GM12878 (cell line): ENCODE measurements around the gene MUSTN1.

ENCODE experiments used
- CEBPB ChIP-seq, 2 experiments: fragments of 150-350 bp in 1 of 2; IDR thresholded peaks; 2 replicates each; pipeline ENCODE4 v1.6.1; 2012 to 2014; ENCODE audit warnings: low read depth in 2 of 2, low read length in 2 of 2, borderline replicate concordance in 1 of 2, inconsistent platforms in 1 of 2
- FOS ChIP-seq: IDR thresholded peaks from 3 replicates; pipeline ENCODE4 v1.6.1; 2011; ENCODE audit warnings: borderline replicate concordance; ENCODE audit not compliant: insufficient read length; ENCODE audit errors: extremely low read depth
- FOXM1 ChIP-seq: IDR thresholded peaks from 2 replicates; pipeline ENCODE4 v1.6.1; 2012; ENCODE audit warnings: low read depth, mild to moderate bottlenecking, inconsistent platforms, low read length, moderate library complexity
- POLR2AphosphoS5 ChIP-seq: IDR thresholded peaks from 2 replicates; pipeline ENCODE4 v1.6.1; 2011; ENCODE audit warnings: mild to moderate bottlenecking, low read length, inconsistent platforms
- RAD51 ChIP-seq: fragments of 450-650 bp; IDR thresholded peaks from 2 replicates; pipeline ENCODE4 v1.6.1; 2016; ENCODE audit warnings: moderate library complexity, mild to moderate bottlenecking, inconsistent platforms
- TCF12 ChIP-seq: IDR thresholded peaks from 2 replicates; pipeline ENCODE4 v1.6.1; 2011; ENCODE audit warnings: low read depth, mild to moderate bottlenecking, low read length
- TF ChIP-seq, protein P1 (sequence below), 3 experiments: IDR thresholded peaks in 2 of 3; conservative IDR thresholded peaks in 1 of 3; 2 replicates each; pipeline ENCODE4 v1.5.1; 2011; ENCODE audit warnings: low read depth in 3 of 3, low read length in 3 of 3, mild to moderate bottlenecking in 3 of 3, control low read depth in 2 of 3, moderate library complexity in 2 of 3, inconsistent platforms in 1 of 3, mixed read lengths in 1 of 3; ENCODE audit not compliant: control insufficient read depth in 2 of 3, insufficient read depth in 1 of 3; ENCODE audit errors: extremely low read depth in 1 of 3
- TF ChIP-seq, protein P2 (sequence below): IDR thresholded peaks from 2 replicates; pipeline ENCODE4 v1.6.1; 2012; ENCODE audit warnings: low read depth, low read length, improper control_type of control experiment
- TF ChIP-seq, protein P3 (sequence below): IDR thresholded peaks from 2 replicates; pipeline ENCODE4 v1.6.1; 2011; ENCODE audit warnings: low read depth, low read length, improper control_type of control experiment, borderline replicate concordance

DNA sequence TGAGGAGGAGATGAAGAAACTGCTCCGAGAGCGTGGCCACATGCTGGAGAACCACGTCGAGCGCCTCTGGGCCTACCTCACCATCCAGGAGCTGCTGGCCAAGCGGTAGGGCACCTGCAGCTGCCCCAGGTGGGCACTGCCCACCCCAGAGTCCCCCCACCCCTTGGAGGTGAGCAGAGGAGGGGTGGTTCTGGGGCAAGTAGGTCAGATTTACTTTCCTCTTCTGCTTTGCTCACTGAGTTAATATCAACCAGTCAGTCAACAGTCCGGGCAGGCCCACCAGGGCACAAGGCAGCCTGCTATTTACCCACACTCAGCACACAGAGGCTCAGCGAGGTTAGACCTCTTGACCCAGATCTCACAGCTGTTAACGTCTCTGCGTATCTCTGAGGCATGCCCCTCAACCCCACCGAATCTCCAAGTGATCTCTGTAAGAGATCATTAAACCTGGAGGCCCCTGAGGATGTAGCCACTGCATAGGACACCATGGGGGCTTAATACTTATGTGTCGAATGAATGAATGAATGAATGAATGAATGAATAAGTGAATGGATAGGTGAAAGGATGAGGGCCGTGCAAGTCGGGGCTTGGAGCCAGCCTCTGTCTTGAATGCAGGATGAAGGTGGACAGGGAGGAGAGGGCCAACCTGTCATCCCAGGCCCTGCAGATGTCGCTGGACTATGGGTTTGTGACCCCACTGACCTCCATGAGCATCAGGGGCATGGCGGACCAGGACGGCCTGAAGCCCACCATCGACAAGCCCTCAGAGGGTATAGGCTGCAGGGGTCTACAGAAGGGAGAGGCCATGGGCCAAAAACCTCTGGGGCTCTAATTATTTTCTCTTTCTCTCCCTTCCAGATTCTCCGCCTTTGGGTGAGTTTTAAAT, 48.2 kb downstream of the MUSTN1 start:
- TF ChIP-seq, protein P1, sequence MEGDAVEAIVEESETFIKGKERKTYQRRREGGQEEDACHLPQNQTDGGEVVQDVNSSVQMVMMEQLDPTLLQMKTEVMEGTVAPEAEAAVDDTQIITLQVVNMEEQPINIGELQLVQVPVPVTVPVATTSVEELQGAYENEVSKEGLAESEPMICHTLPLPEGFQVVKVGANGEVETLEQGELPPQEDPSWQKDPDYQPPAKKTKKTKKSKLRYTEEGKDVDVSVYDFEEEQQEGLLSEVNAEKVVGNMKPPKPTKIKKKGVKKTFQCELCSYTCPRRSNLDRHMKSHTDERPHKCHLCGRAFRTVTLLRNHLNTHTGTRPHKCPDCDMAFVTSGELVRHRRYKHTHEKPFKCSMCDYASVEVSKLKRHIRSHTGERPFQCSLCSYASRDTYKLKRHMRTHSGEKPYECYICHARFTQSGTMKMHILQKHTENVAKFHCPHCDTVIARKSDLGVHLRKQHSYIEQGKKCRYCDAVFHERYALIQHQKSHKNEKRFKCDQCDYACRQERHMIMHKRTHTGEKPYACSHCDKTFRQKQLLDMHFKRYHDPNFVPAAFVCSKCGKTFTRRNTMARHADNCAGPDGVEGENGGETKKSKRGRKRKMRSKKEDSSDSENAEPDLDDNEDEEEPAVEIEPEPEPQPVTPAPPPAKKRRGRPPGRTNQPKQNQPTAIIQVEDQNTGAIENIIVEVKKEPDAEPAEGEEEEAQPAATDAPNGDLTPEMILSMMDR (IDR thresholded peaks at IDR 0.05 in 2 of 3, conservative IDR thresholded peaks at IDR 0.05 in 1 of 3; ENCODE audit: control insufficient read depth in 2 of 3, extremely low read depth in 1 of 3, insufficient read depth in 1 of 3, low read depth in 3 of 3, low read length in 3 of 3) = no peak
- TF ChIP-seq RAD51 (no peak), TCF12 (no peak), FOS (no peak), POLR2AphosphoS5 (no peak), FOXM1 (no peak), CEBPB (IDR thresholded peaks at IDR 0.05; ENCODE audit: borderline replicate concordance in 1 of 2, low read depth in 2 of 2, low read length in 2 of 2) (no peak)
- TF ChIP-seq, protein P2, sequence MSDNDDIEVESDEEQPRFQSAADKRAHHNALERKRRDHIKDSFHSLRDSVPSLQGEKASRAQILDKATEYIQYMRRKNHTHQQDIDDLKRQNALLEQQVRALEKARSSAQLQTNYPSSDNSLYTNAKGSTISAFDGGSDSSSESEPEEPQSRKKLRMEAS = no peak
- TF ChIP-seq, protein P3, sequence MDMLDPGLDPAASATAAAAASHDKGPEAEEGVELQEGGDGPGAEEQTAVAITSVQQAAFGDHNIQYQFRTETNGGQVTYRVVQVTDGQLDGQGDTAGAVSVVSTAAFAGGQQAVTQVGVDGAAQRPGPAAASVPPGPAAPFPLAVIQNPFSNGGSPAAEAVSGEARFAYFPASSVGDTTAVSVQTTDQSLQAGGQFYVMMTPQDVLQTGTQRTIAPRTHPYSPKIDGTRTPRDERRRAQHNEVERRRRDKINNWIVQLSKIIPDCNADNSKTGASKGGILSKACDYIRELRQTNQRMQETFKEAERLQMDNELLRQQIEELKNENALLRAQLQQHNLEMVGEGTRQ = no peak
